GM12878 (cell line): ENCODE data around the gene TNFAIP3. TPM values are rescaled to one million over a fixed set of nuclear protein-coding genes. Genes with fewer than 3 reads are reported as not detected.

Experiments
- ATAC-seq: fragments of 200-7000 bp; cut with Tn5 transposase; 3 replicates; pipeline ENCODE4 v1.9.1; 2020; ENCODE audit warnings: mild to moderate bottlenecking, moderate library complexity
- BruUV-seq: library from RNA; stranded (reverse); fragments of 400-500 nt; replicated peaks from 2 replicates; lab custom pipeline; 2021; lab: Mats Ljungman, UMichigan
- CTCF ChIA-PET: fragments of 300-600 bp; sonication (Branson Sonifier 250); formaldehyde crosslinking; extraction: SDS; loops from one replicate; lab custom pipeline; 2021; ENCODE audit warnings: inconsistent platforms; lab: Yijun Ruan, JAX
- POLR2A ChIA-PET: fragments of 350-600 bp; formaldehyde crosslinking; extraction: SDS; loops from one replicate; lab custom pipeline; 2021; ENCODE audit warnings: inconsistent platforms; lab: Charles Lee
- RAD21 ChIA-PET: fragments of 300-600 bp; sonication (Branson Sonifier 250); formaldehyde crosslinking; loops from one replicate; lab custom pipeline; 2023; ENCODE audit warnings: antibody characterized with exemption; ENCODE audit not compliant: unreplicated experiment; lab: Charles Lee
- SMC1A ChIA-PET: fragments of 300-600 bp; sonication (Branson Sonifier 250); formaldehyde crosslinking; loops from one replicate; lab custom pipeline; 2023; ENCODE audit not compliant: unreplicated experiment, uncharacterized antibody; lab: Charles Lee
- DNase-seq: peaks from one replicate; pipeline ENCODE4 v3.0.0-alpha.2; 2011; ENCODE audit warnings: low read depth, low spot score
- FAIRE-seq: peaks from 3 replicates; lab custom pipeline; 2011; peaks lifted over from hg19 to GRCh38; lab: Jason Lieb, UNC
- H2AFZ ChIP-seq: 2 replicates; pipeline ENCODE4 v1.6.0; 2011; ENCODE audit warnings: low read depth, low read length, control low read depth; ENCODE audit not compliant: control insufficient read depth
- H3K27ac ChIP-seq: 2 replicates; pipeline ENCODE4 v1.5.1; 2011; ENCODE audit warnings: control low read depth; ENCODE audit not compliant: control insufficient read depth, insufficient read depth
- H3K27me3 ChIP-seq, 2 experiments: replicated peaks in 1 of 2; 2 replicates each; pipeline versions ENCODE4 v1.6.0 to v1.6.1; 2011; ENCODE audit warnings: low read length in 1 of 2; ENCODE audit not compliant: control insufficient read depth in 2 of 2, insufficient read depth in 2 of 2
- H3K36me3 ChIP-seq, 2 experiments: 2 replicates each; pipeline ENCODE4 v1.5.1; 2011; ENCODE audit warnings: low read length in 1 of 2; ENCODE audit not compliant: control insufficient read depth in 2 of 2, insufficient read depth in 2 of 2
- H3K4me1 ChIP-seq: 2 replicates; pipeline ENCODE4 v1.6.1; 2011; ENCODE audit warnings: mild to moderate bottlenecking, low read length, moderate library complexity, mixed read lengths; ENCODE audit not compliant: control insufficient read depth, insufficient read depth
- H3K4me2 ChIP-seq: 2 replicates; pipeline ENCODE4 v1.6.0; 2011; ENCODE audit warnings: control low read depth; ENCODE audit not compliant: control insufficient read depth, insufficient read depth
- H3K4me3 ChIP-seq: fragments of 200-600 bp; sonication (generic); 2 replicates; pipeline ENCODE4 v1.5.1; 2016
- H3K79me2 ChIP-seq: 2 replicates; pipeline ENCODE4 v1.6.0; 2011; ENCODE audit warnings: low read length; ENCODE audit not compliant: control insufficient read depth, insufficient read depth
- H3K9ac ChIP-seq: 2 replicates; pipeline ENCODE4 v1.8.0; 2011; ENCODE audit warnings: low read length, control low read depth, mixed read lengths; ENCODE audit not compliant: control insufficient read depth, insufficient read depth
- H3K9me3 ChIP-seq: replicated peaks from 3 replicates; pipeline ENCODE4 v1.5.1; 2011; ENCODE audit warnings: mild to moderate bottlenecking, low read length; ENCODE audit not compliant: control insufficient read depth, insufficient read depth
- H4K20me1 ChIP-seq: 2 replicates; pipeline ENCODE4 v1.6.0; 2011; ENCODE audit not compliant: control insufficient read depth, insufficient read depth
- BRCA1 ChIP-seq: IDR thresholded peaks from 2 replicates; pipeline ENCODE4 v1.6.1; 2011; ENCODE audit warnings: low read depth, low read length, improper control_type of control experiment
- CBX5 ChIP-seq: sonication (generic); IDR thresholded peaks from 2 replicates; pipeline ENCODE4 v1.6.1; 2016; ENCODE audit warnings: low read depth, moderate library complexity, mild to moderate bottlenecking, inconsistent platforms
- CEBPB ChIP-seq, 2 experiments: fragments of 150-350 bp in 1 of 2; IDR thresholded peaks; 2 replicates each; pipeline ENCODE4 v1.6.1; 2012 to 2014; ENCODE audit warnings: low read depth in 2 of 2, low read length in 2 of 2, borderline replicate concordance in 1 of 2, inconsistent platforms in 1 of 2
- CHD2 ChIP-seq: IDR thresholded peaks from 2 replicates; pipeline ENCODE4 v1.6.1; 2011; ENCODE audit warnings: low read depth, low read length, improper control_type of control experiment, borderline replicate concordance
- EGR1 ChIP-seq, 2 experiments: IDR thresholded peaks; 1 replicate in 1 of 2; 2 replicates in 1 of 2; pipeline ENCODE4 v1.6.1; 2011 to 2012; ENCODE audit warnings: low read depth in 2 of 2, low read length in 2 of 2, borderline replicate concordance in 1 of 2, mild to moderate bottlenecking in 1 of 2, moderate library complexity in 1 of 2
- EP300 ChIP-seq, 2 experiments: fragments of 150-350 bp in 1 of 2; IDR thresholded peaks; 2 replicates each; pipeline ENCODE4 v1.6.1; 2011 to 2012; ENCODE audit warnings: low read depth in 2 of 2, low read length in 2 of 2, borderline replicate concordance in 1 of 2, improper control_type of control experiment in 1 of 2, inconsistent platforms in 1 of 2; ENCODE audit not compliant: control insufficient read depth in 1 of 2
- HDAC2 ChIP-seq: fragments of 200-600 bp; sonication (generic); IDR thresholded peaks from 2 replicates; pipeline ENCODE4 v1.6.1; 2017
- IKZF1 ChIP-seq: fragments of 450-650 bp; conservative IDR thresholded peaks from 2 replicates; pipeline ENCODE4 v1.6.1; 2017; ENCODE audit warnings: antibody characterized with exemption, mild to moderate bottlenecking
- IKZF2 ChIP-seq, 2 experiments: fragments of 450-650 bp; IDR thresholded peaks; 2 replicates each; pipeline ENCODE4 v1.6.1; 2017; ENCODE audit warnings: mild to moderate bottlenecking in 2 of 2, moderate library complexity in 2 of 2
- KAT2A ChIP-seq: conservative IDR thresholded peaks from 2 replicates; pipeline ENCODE4 v1.6.1; 2011; ENCODE audit warnings: low read depth, low read length; ENCODE audit not compliant: control insufficient read depth
- LARP7 ChIP-seq: fragments of 450-650 bp; IDR thresholded peaks from 2 replicates; pipeline ENCODE4 v1.6.1; 2017; ENCODE audit warnings: mild to moderate bottlenecking
- SKIL ChIP-seq: fragments of 450-650 bp; IDR thresholded peaks from 2 replicates; pipeline ENCODE4 v1.6.1; 2017; ENCODE audit warnings: mild to moderate bottlenecking, low read depth, inconsistent platforms; ENCODE audit not compliant: poor library complexity, severe bottlenecking
- TBL1XR1 ChIP-seq: IDR thresholded peaks from 2 replicates; pipeline ENCODE4 v1.6.1; 2012; ENCODE audit warnings: low read depth, low read length, improper control_type of control experiment
- TCF12 ChIP-seq: IDR thresholded peaks from 2 replicates; pipeline ENCODE4 v1.6.1; 2011; ENCODE audit warnings: low read depth, mild to moderate bottlenecking, low read length
- TCF7 ChIP-seq: IDR thresholded peaks from 2 replicates; pipeline ENCODE4 v1.6.1; 2014; ENCODE audit warnings: antibody characterized with exemption, borderline replicate concordance
- ZNF622 ChIP-seq: fragments of 450-650 bp; IDR thresholded peaks from 2 replicates; pipeline ENCODE4 v1.6.1; 2017; ENCODE audit warnings: mild to moderate bottlenecking, inconsistent platforms
- ZZZ3 ChIP-seq: IDR thresholded peaks from 2 replicates; pipeline ENCODE4 v1.6.1; 2011; ENCODE audit warnings: low read depth; ENCODE audit not compliant: control insufficient read depth, insufficient read length
- WGBS: methylation state at CpG from one replicate; pipeline ENCODE4 v1.1.6; 2016; ENCODE audit warnings: low lambda C conversion rate; ENCODE audit not compliant: insufficient replicate concordance, insufficient coverage; ENCODE audit errors: missing lambda C conversion rate; 5-methylcytosine and 5-hydroxymethylcytosine counted together
- in situ Hi-C: fragments of 300-500 bp; cut with MboI; formaldehyde crosslinking; loops from 9 replicates; pipeline ENCODE4 v1.14.3; 2018; ENCODE audit warnings: mixed read lengths
- intact Hi-C: fragments of 100-400 bp; cut with micrococcal nuclease; formaldehyde crosslinking; loops from one replicate; pipeline ENCODE4 v1.14.2; 2022; ENCODE audit not compliant: unreplicated experiment
- polyA plus RNA-seq, 11 experiments: library from polyadenylated mRNA; depleted of rRNA in 4 of 11; unstranded in 6 of 11; stranded (reverse) in 5 of 11; fragments of >200 nt; fragmentation: Nextera tagmentation in 4 of 11; fragmentation: Illumina TruSeq in 1 of 11; extraction: Ambion mirVana in 4 of 11; extraction: Trizol in 1 of 11; gene quantifications; 1 replicate in 1 of 11; 2 replicates in 10 of 11; pipeline versions ENCODE4 v1.2.1 to v1.2.3, GENCODE V29; 2011 to 2016; ENCODE audit warnings: inconsistent platforms in 2 of 11, missing spikeins in 2 of 11, low read depth in 1 of 11
- total RNA-seq, 4 experiments: library from RNA; depleted of rRNA in 3 of 4; stranded (reverse); fragments of >200 nt in 3 of 4; fragmentation: Illumina TruSeq in 1 of 4; extraction: Trizol in 1 of 4; gene quantifications; 2 replicates each; pipeline versions ENCODE4 v1.2.1 to v1.2.3, GENCODE V29; 2013 to 2021
- TF ChIP-seq, protein P1 (sequence below), 3 experiments: IDR thresholded peaks in 2 of 3; conservative IDR thresholded peaks in 1 of 3; 2 replicates each; pipeline ENCODE4 v1.5.1; 2011; ENCODE audit warnings: low read depth in 3 of 3, low read length in 3 of 3, mild to moderate bottlenecking in 3 of 3, control low read depth in 2 of 3, moderate library complexity in 2 of 3, inconsistent platforms in 1 of 3, mixed read lengths in 1 of 3; ENCODE audit not compliant: control insufficient read depth in 2 of 3, insufficient read depth in 1 of 3; ENCODE audit errors: extremely low read depth in 1 of 3
- TF ChIP-seq, protein P2 (sequence below): IDR thresholded peaks from 2 replicates; pipeline ENCODE4 v1.6.1; 2012; ENCODE audit warnings: low read depth, low read length, improper control_type of control experiment
- TF ChIP-seq, protein P3 (sequence below): IDR thresholded peaks from 2 replicates; pipeline ENCODE4 v1.6.1; 2011; ENCODE audit warnings: low read depth, low read length, improper control_type of control experiment, borderline replicate concordance

Gene TNFAIP3
- total and polyA plus RNA-seq, 10 of the 15 experiments (the other 5 are each of a cell fraction or from before 2014, with no cell fraction given) = 18.0 to 350 (median 127) TPM

GRCh38 chr6:137840252-137840651 is 26.8 kb upstream of the TNFAIP3 start:
- no peaks in the 10 kb centered on the region for H3K27me3 ChIP-seq
- no peak overlapping the region for H3K9ac ChIP-seq
- no TSS peak for BruUV-seq
- H3K4me3 ChIP-seq = no peak overlapping the region
- DNase-seq = no peak
- CTCF ChIA-PET = interaction anchor here (2.6 kb wide), 1 partner anchor 13 kb away, joined by 6 read pairs; no protein-coding TSS in a partner anchor
- no peaks in the 10 kb centered on the region for H3K79me2 ChIP-seq
- no peak for ATAC-seq
- H3K9me3 ChIP-seq = peaks cover 6% of the 10 kb centered on the region; the same call in 2 of the 3 replicates
- H3K4me2 ChIP-seq = no peak overlapping the region
- SMC1A ChIA-PET = interaction anchor here (0.9 to 2.0 kb wide), 6 partner anchors 9 to 134 kb away, joined by 3 to 5 read pairs (median 3); no protein-coding TSS in a partner anchor
- H3K27ac ChIP-seq = no peak overlapping the region
- RAD21 ChIA-PET = interaction anchor here (0.9 kb wide), 1 partner anchor 10 kb away, joined by 4 read pairs; no protein-coding TSS in a partner anchor
- in situ Hi-C loops (no loop called here), intact Hi-C loops (no loop called here)
- POLR2A ChIA-PET = no interaction called here
- no peak overlapping the region for H2AFZ ChIP-seq
- peak; percentile 27 for FAIRE-seq
- WGBS = 94% methylated on average over 1 of the region's 1 CpG
- H3K4me1 ChIP-seq = no peaks in the 10 kb centered on the region
- no peaks in the 10 kb centered on the region for H3K36me3 ChIP-seq
- no peaks in the 10 kb centered on the region for H4K20me1 ChIP-seq
- 0 out of 2 replicates have a peak, but pooled peaks have one; percentile 14 for TF ChIP-seq TCF7
- TF ChIP-seq CEBPB (IDR thresholded peaks at IDR 0.05; ENCODE audit: borderline replicate concordance in 1 of 2, low read depth in 2 of 2, low read length in 2 of 2) = no peak
- TF ChIP-seq, protein P1, sequence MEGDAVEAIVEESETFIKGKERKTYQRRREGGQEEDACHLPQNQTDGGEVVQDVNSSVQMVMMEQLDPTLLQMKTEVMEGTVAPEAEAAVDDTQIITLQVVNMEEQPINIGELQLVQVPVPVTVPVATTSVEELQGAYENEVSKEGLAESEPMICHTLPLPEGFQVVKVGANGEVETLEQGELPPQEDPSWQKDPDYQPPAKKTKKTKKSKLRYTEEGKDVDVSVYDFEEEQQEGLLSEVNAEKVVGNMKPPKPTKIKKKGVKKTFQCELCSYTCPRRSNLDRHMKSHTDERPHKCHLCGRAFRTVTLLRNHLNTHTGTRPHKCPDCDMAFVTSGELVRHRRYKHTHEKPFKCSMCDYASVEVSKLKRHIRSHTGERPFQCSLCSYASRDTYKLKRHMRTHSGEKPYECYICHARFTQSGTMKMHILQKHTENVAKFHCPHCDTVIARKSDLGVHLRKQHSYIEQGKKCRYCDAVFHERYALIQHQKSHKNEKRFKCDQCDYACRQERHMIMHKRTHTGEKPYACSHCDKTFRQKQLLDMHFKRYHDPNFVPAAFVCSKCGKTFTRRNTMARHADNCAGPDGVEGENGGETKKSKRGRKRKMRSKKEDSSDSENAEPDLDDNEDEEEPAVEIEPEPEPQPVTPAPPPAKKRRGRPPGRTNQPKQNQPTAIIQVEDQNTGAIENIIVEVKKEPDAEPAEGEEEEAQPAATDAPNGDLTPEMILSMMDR (IDR thresholded peaks at IDR 0.05 in 2 of 3, conservative IDR thresholded peaks at IDR 0.05 in 1 of 3; ENCODE audit: control insufficient read depth in 2 of 3, extremely low read depth in 1 of 3, insufficient read depth in 1 of 3, low read depth in 3 of 3, low read length in 3 of 3) = no peak
- 0 out of 2 replicates have a peak, but pooled peaks have one; percentile 32 for TF ChIP-seq CBX5
- TF ChIP-seq, protein P2, sequence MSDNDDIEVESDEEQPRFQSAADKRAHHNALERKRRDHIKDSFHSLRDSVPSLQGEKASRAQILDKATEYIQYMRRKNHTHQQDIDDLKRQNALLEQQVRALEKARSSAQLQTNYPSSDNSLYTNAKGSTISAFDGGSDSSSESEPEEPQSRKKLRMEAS = no peak
- TF ChIP-seq SKIL = no peak
- no peak for TF ChIP-seq ZZZ3
- no peak for TF ChIP-seq TCF12
- TF ChIP-seq IKZF2 (IDR thresholded peaks at IDR 0.05) = peak in 1 of 2 experiments; percentile 38; a peak in 2 of 4 replicates
- no peak for TF ChIP-seq EP300 (IDR thresholded peaks at IDR 0.05; ENCODE audit: borderline replicate concordance in 1 of 2, control insufficient read depth in 1 of 2, low read depth in 2 of 2, low read length in 2 of 2)
- no peak for TF ChIP-seq CHD2
- TF ChIP-seq KAT2A = no peak
- TF ChIP-seq EGR1 (IDR thresholded peaks at IDR 0.05; ENCODE audit: borderline replicate concordance in 1 of 2, low read depth in 2 of 2, low read length in 2 of 2) = no peak
- TF ChIP-seq LARP7 = no peak
- no peak for TF ChIP-seq ZNF622
- no peak for TF ChIP-seq IKZF1
- TF ChIP-seq, protein P3, sequence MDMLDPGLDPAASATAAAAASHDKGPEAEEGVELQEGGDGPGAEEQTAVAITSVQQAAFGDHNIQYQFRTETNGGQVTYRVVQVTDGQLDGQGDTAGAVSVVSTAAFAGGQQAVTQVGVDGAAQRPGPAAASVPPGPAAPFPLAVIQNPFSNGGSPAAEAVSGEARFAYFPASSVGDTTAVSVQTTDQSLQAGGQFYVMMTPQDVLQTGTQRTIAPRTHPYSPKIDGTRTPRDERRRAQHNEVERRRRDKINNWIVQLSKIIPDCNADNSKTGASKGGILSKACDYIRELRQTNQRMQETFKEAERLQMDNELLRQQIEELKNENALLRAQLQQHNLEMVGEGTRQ = no peak
- TF ChIP-seq HDAC2 = no peak
- no peak for TF ChIP-seq TBL1XR1
- no peak for TF ChIP-seq BRCA1
